Upper lobe of left lung (tissue), 6 donors: ENCODE data around the gene OSBPL9. TPM values are rescaled to one million over a fixed set of nuclear protein-coding genes. Genes with fewer than 3 reads are reported as not detected.

Experiments
- ATAC-seq, 2 donors: fragments of 200-7000 bp; cut with Tn5 transposase; one replicate each; pipeline ENCODE4 v1.9.1; 2022; ENCODE audit warnings: mild to moderate bottlenecking in 2 of 2, moderate library complexity in 2 of 2; ENCODE audit not compliant: low FRiP score in 2 of 2
- DNase-seq, 2 donors: peaks; one replicate each; pipeline ENCODE4 v3.0.0-alpha.2; 2019 to 2020
- H3K27ac ChIP-seq, 4 donors: fragments of 200-600 bp; sonication (generic); one replicate each; pipeline ENCODE4 v1.5.1; 2016 to 2019
- H3K27me3 ChIP-seq, 4 donors: fragments of 200-600 bp; sonication (generic); one replicate each; pipeline ENCODE4 v1.5.1; 2017 to 2019
- H3K36me3 ChIP-seq, 4 donors: fragments of 200-600 bp; sonication (generic); one replicate each; pipeline ENCODE4 v1.5.1; 2016 to 2019
- H3K4me1 ChIP-seq, 4 donors: fragments of 200-600 bp; sonication (generic); one replicate each; pipeline ENCODE4 v1.5.1; 2018 to 2019
- H3K4me3 ChIP-seq, 4 donors: fragments of 200-600 bp; sonication (generic); one replicate each; pipeline ENCODE4 v1.5.1; 2017 to 2019; ENCODE audit warnings: mild to moderate bottlenecking in 2 of 4, moderate library complexity in 1 of 4
- H3K9me3 ChIP-seq, 4 donors: fragments of 200-600 bp; sonication (generic); one replicate each; pipeline ENCODE4 v1.5.1; 2018 to 2019
- CTCF ChIP-seq, 6 experiments: fragments of 450-650 bp in 4 of 6; fragments of 200-600 bp in 2 of 6; sonication (generic) in 2 of 6; IDR thresholded peaks; one replicate each; pipeline ENCODE4 v1.5.1; 2016 to 2019; ENCODE audit warnings: antibody characterized with exemption in 6 of 6
- EP300 ChIP-seq, 4 donors: sonication (generic); formaldehyde crosslinking; IDR thresholded peaks; one replicate each; pipeline ENCODE4 v1.5.1; 2017; ENCODE audit warnings: antibody characterized with exemption in 4 of 4, control low read depth in 2 of 4
- POLR2A ChIP-seq, 4 donors: fragments of 450-650 bp; IDR thresholded peaks; one replicate each; pipeline ENCODE4 v1.5.1; 2016 to 2017; ENCODE audit warnings: antibody characterized with exemption in 4 of 4, mild to moderate bottlenecking in 2 of 4
- POLR2AphosphoS5 ChIP-seq, 2 donors: sonication (generic); formaldehyde crosslinking; IDR thresholded peaks; one replicate each; pipeline ENCODE4 v1.5.1; 2017; ENCODE audit warnings: antibody characterized with exemption in 2 of 2
- WGBS, 2 donors: methylation state at CpG; one replicate each; pipeline ENCODE4 v1.1.5; 2017 to 2018; 5-methylcytosine and 5-hydroxymethylcytosine counted together
- total RNA-seq, 6 donors: library from RNA; depleted of rRNA in 4 of 6; stranded (reverse); fragments of >200 nt in 4 of 6; gene quantifications; one replicate each; pipeline versions ENCODE4 v1.1.0 to v1.2.1, GENCODE V29; 2016 to 2021
- donor health status: DM: no; HTN: no; CAD: no; lungs with moderate emphysema.
- donor health status: DM: no; HTN: yes; CAD: no; lungs with severe emphysema.

Gene OSBPL9
- total RNA-seq, 6 donors from 2014 or later = 55.7 to 271 (median 94.9) TPM

- ATAC-seq = no peak
- H3K4me1 ChIP-seq = peaks cover 5 to 26% (median 17%) of the 10 kb centered on the region in 4 donors
- H3K9me3 ChIP-seq = no peaks in the 10 kb centered on the region
- no peak overlapping the region for H3K27ac ChIP-seq
- H3K27me3 ChIP-seq = no peaks in the 10 kb centered on the region
- H3K36me3 ChIP-seq = no peaks in the 10 kb centered on the region
- DNase-seq = peak in 1 of 2 donors; percentile 60
- no peak overlapping the region for H3K4me3 ChIP-seq
- WGBS, 2 donors = 72 to 82% methylated on average over 10 of the region's 10 CpGs
- TF ChIP-seq POLR2AphosphoS5 (IDR thresholded peaks at IDR 0.05) (no peak), POLR2A (IDR thresholded peaks at IDR 0.05) (no peak), EP300 (IDR thresholded peaks at IDR 0.05) (no peak), CTCF (IDR thresholded peaks at IDR 0.05) (no peak)
Observed at GRCh38 chr1:51615780-51616291, 1.1 kb upstream of the OSBPL9 start.

- Histone ChIP-seq H3K36me3 (no peaks in the 10 kb centered on the region), H3K27ac (peak overlapping the region in 2 of 4 donors; percentile 85 to 92), H3K27me3 (no peaks in the 10 kb centered on the region), H3K4me3 (peak overlapping the region in 3 of 4 donors; percentile 71 to 85 (median 75)), H3K4me1 (peaks cover 8 to 24% (median 17%) of the 10 kb centered on the region in 4 donors), H3K9me3 (no peaks in the 10 kb centered on the region)
- ATAC-seq = no peak
- no peak for DNase-seq
- TF ChIP-seq POLR2A (IDR thresholded peaks at IDR 0.05) = no peak
- no peak for TF ChIP-seq POLR2AphosphoS5 (IDR thresholded peaks at IDR 0.05)
- TF ChIP-seq EP300 (IDR thresholded peaks at IDR 0.05) = no peak
- TF ChIP-seq CTCF (IDR thresholded peaks at IDR 0.05) = no peak
- WGBS, 2 donors = 70 to 73% methylated on average over 4 of the region's 4 CpGs
Observed at GRCh38 chr1:51616490-51616889, 402 bp upstream of the OSBPL9 start.

- H3K9me3 ChIP-seq = no peaks in the 10 kb centered on the region
- WGBS, 2 donors = 70 to 77% methylated on average over 1 of the region's 1 CpG
- no peaks in the 10 kb centered on the region for H3K36me3 ChIP-seq
- peak overlapping the region in 2 of 4 donors; percentile 85 to 92 for H3K27ac ChIP-seq
- no peak for DNase-seq
- H3K4me3 ChIP-seq = peak overlapping the region in 2 of 4 donors; percentile 75 to 85
- no peak for TF ChIP-seq CTCF (IDR thresholded peaks at IDR 0.05)
- no peak for TF ChIP-seq EP300 (IDR thresholded peaks at IDR 0.05)
- no peak for TF ChIP-seq POLR2AphosphoS5 (IDR thresholded peaks at IDR 0.05)
- no peak for TF ChIP-seq POLR2A (IDR thresholded peaks at IDR 0.05)
- H3K4me1 ChIP-seq = peaks cover 21 to 33% (median 30%) of the 10 kb centered on the region in 4 donors
- no peaks in the 10 kb centered on the region for H3K27me3 ChIP-seq
- ATAC-seq = no peak
Observed at GRCh38 chr1:51618715-51619114, 1.8 kb downstream of the OSBPL9 start.

GRCh38 chr1:51620470-51620869 is 3.6 kb downstream of the OSBPL9 start:
- Histone ChIP-seq H3K36me3 (no peaks in the 10 kb centered on the region), H3K27me3 (no peaks in the 10 kb centered on the region), H3K9me3 (no peaks in the 10 kb centered on the region), H3K4me1 (peaks cover 25 to 43% (median 32%) of the 10 kb centered on the region in 4 donors), H3K27ac (peak overlapping the region in 1 of 4 donors; percentile 41), H3K4me3 (peak overlapping the region in 1 of 4 donors; percentile 75)
- ATAC-seq (no peak), DNase-seq (no peak)
- no peak for TF ChIP-seq POLR2A (IDR thresholded peaks at IDR 0.05)
- no peak for TF ChIP-seq EP300 (IDR thresholded peaks at IDR 0.05)
- no peak for TF ChIP-seq POLR2AphosphoS5 (IDR thresholded peaks at IDR 0.05)
- TF ChIP-seq CTCF (IDR thresholded peaks at IDR 0.05) = no peak
- 77 to 95% methylated on average over 1 of the region's 1 CpG for WGBS, 2 donors

GRCh38 chr1:51621161-51621560 is 4.3 kb downstream of the OSBPL9 start:
- no peak for ATAC-seq
- TF ChIP-seq CTCF (IDR thresholded peaks at IDR 0.05) (no peak), POLR2A (IDR thresholded peaks at IDR 0.05) (no peak), EP300 (IDR thresholded peaks at IDR 0.05) (no peak), POLR2AphosphoS5 (IDR thresholded peaks at IDR 0.05) (no peak)
- no peak for DNase-seq
- Histone ChIP-seq H3K4me1 (peaks cover 25 to 41% (median 30%) of the 10 kb centered on the region in 4 donors), H3K27me3 (no peaks in the 10 kb centered on the region), H3K4me3 (no peak overlapping the region), H3K36me3 (no peaks in the 10 kb centered on the region), H3K9me3 (no peaks in the 10 kb centered on the region), H3K27ac (peak overlapping the region in 1 of 4 donors; percentile 13)
- 88 to 95% methylated on average over 7 of the region's 7 CpGs for WGBS, 2 donors
